HuH-7 (cell line): ENCODE data around the gene RAP1GDS1.
A peak's percentile ranks its signal among the peaks of the same experiment; 100 is the strongest.
"Not testable (repeated sequence)": the region's sequence is repeated elsewhere in the genome, so short reads cannot be mapped to it uniquely, and the experiment has no call there.

Experiments used
- DNase-seq: peaks from one replicate; pipeline ENCODE4 v3.0.0; 2011; ENCODE audit warnings: low spot score

The RAP1GDS1 gene

DNA sequence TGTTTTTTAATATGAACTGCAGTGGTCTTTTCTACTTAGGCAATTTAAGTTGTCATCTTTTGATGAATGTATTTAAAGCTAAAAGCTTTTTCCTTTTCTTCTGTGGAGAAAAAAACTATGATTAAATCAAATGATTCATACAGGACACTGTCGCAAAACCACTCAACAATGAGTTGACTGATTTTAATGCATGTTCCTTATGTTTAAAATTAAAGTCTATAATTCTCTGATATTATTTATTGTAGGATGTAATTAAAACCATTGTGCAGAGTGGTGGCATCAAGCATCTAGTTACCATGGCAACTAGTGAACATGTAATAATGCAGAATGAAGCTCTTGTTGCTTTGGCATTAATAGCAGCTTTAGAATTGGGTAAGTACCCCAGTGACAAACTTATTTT lies 172.5 kb downstream of the RAP1GDS1 start:
- no peak for DNase-seq

GRCh38 chr4:98434816-98435215 lies 173.6 kb downstream of the RAP1GDS1 start:
- DNase-seq, result no peak

DNA sequence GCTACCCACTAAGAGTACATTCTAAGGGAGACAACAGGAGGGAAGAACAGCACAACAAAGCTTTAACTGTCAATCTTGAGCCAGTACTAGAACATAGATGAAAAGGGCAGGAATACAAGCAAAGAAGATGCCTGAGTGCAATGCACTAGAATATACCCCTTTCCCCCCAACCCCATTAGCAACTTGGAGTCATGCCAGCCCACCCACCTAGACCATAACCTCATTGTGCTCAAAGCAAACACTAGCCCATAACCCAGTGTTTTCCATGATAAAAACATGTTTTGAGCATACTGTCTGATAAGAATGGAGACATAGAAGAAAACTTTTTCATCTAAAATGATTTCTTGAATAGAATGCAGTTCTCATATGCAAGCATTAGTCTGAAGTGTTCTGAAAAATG lies 183.2 kb downstream of the RAP1GDS1 start:
- no peak for DNase-seq

GRCh38 chr4:98446499-98447375 lies 185.6 kb downstream of the RAP1GDS1 start:
- DNase-seq, result no peak

GRCh38 chr4:98447648-98448047 lies 186.5 kb downstream of the RAP1GDS1 start:
- no peak for DNase-seq

DNA sequence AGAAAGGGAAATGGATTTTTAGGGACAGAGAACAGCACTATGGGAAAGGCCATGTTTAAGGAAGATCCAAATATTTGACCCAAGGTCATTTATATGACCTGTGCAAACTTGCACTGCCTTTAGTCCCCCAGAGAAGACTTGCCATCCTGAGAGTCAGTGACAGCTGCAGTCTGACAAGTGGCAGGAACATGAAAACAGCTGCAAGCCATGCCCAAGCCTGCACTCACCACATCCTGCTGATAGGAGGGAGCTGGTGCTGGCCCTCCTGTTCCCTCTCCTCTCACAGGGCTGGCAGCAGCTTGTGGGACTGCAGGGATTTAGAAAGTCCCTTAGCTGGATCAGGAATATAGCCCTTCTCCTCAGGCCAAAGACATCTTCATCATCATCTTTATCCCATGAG lies 187.7 kb downstream of the RAP1GDS1 start:
- DNase-seq, result no peak

DNA sequence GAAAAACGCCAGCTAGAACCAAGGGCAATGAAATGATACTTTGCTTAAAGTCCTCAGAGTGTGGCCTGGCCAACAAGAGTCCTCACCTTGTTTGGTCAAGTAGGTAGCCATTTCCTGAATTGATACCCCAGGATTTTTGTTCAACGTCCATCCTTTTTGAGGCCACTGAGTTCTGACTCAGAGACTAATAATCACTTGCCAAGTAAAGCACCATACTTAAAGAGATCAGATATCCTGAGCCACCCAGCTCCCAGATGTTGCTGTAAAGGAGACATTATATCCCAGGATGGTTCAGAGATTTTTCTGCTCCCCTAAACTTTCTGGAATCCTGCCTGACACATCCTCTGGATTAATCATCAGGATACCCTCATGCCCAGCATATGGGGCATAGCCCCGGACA lies 190.9 kb downstream of the RAP1GDS1 start:
- no peak for DNase-seq

DNA sequence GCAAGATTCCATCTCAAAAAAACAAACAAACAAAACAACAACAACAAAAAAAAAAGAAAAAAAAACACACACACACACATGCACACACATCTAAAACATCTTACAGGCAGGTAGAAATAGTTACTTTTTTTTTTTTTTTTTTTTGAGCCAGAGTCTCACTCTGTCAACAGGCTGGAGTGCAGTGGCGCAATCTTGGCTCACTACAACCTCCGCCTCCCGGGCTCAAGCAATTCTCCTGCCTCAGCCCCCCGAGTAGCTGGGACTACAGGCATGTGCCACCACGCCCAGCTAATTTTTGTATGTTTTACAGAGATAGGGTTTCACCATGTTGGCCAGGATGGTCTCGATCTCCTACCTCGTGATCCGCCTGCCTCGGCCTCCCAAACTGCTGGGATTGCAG lies 196.2 kb downstream of the RAP1GDS1 start:
- DNase-seq, result not testable (repeated sequence)

GRCh38 chr4:98461121-98461865 lies 200.1 kb downstream of the RAP1GDS1 start:
- DNase-seq, result not testable (repeated sequence)

- no peak for DNase-seq
Measured at GRCh38 chr4:98462487-98462886, 201.3 kb downstream of the RAP1GDS1 start.

DNA sequence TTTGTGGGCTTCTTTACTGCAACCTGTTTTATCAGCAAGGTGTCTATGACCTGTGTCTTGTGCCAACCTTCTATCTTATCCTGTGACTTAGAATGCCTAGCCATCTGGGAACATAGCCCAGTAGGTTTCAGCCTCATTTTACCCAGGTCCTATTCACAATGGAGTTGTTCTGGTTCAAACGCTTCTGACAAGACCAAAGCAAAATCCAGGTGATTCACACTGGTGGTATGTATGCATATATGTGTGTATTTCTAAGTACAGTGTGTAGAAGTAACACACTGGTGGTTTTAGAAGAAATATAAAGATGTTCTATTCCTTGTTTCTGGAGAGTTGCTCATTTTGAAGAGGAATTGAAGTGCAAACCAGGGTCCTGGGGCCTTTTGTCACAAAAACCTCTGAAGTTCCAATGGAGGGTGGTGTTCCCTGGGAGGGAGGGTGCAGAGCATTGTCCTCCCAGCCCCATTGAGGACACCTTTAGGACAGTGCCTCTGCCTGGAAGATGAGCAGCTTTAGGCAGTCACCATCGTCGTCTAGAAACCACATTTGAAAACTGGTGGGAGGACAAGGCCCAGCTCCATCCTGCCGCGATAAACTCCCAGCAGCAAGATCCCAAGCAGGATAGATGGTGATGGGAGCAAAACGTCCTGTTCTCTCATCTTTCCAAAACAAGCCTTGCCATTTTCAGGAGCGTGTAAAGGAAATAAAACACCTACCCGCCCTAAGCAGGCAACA lies 205.8 kb downstream of the RAP1GDS1 start:
- no peak for DNase-seq

DNA sequence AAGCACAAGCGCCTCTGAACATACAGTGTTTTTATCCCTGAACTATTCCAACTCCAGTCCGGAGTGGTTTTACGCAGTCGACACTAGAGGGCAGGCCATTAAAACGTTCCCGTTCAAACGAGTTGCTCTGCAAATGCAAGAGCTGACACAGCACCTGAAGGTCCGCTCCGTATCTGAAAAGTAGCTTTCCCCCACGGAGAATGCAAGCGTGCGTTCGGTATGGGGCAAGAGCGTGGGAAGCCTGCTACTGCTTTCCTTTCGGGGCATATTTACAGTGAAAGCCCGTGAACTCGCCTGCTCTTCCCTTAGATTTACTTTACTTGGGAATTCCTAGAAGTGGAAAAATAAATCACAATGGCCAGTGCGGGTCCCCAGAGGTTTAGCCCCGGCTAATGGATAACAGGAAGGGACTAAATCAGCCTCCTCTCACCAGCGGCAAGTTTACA lies 206.5 kb downstream of the RAP1GDS1 start:
- peak; percentile 61 for DNase-seq

DNA sequence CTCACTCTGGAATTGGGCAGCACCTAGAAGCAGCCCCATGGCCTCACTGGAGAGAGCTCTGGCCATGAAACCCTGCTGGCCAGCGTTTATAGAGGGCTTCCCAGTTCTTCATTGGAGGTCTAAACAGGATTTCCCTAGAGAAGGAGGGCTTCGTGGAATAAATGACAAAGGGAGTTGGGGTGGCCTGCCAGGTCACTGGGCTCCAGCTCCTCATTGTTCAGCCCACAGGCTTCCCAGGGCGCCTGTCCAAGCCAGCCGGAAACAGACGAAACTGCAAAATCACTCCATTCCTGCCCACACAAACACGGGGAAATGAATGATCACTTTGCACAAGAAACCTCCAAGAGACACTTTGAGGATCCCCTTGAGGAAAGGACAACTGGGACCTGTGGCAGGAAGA lies 207.5 kb downstream of the RAP1GDS1 start:
- no peak for DNase-seq

GRCh38 chr4:98469771-98470170 lies 208.6 kb downstream of the RAP1GDS1 start:
- DNase-seq, result no peak

DNA sequence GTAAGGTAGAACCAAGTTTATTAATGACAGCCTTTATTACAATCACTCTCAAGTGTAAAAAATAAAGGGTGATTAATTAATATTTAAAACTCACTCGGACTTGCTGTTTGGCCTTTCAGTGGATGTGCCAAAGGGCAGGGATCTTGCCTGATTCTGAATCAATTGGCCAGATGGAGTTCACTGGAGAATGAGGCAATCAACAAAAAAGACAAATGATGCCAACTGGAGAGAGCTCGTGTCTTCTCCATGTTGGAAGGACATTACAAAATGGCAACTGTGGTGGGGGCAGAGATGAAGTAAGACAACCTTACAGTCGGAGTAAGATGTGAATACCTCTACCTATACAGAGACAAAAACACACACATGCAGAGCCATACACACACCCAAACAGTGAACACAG lies 209.2 kb downstream of the RAP1GDS1 start:
- no peak for DNase-seq

DNA sequence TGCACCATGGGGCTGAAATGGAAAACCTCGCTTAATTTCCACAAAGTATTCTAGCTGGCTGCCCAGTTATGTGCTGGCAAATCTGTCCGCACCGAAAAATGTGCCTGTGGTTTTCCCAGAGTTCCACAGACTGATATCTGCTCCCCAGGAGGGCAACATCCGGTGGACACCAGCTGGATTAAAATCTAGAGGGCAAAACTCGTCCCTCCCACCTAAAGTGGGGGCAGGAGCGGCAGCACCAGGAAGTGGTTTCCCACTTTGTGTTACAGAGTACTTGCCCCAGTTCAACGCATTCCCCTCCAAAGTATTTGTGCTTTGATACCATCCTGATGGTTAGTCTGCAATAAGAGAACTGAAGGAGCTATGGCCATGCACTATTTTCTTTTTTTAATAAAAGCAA lies 209.6 kb downstream of the RAP1GDS1 start:
- no peak for DNase-seq

GRCh38 chr4:98473046-98473445 lies 211.9 kb downstream of the RAP1GDS1 start:
- no peak for DNase-seq

- DNase-seq, result no peak
Measured at GRCh38 chr4:98474408-98474844, 213.2 kb downstream of the RAP1GDS1 start.

- no peak for DNase-seq
Measured at GRCh38 chr4:98476891-98477290, 215.7 kb downstream of the RAP1GDS1 start.

- not testable (repeated sequence) for DNase-seq
Measured at GRCh38 chr4:98479590-98479989, 218.4 kb downstream of the RAP1GDS1 start.

GRCh38 chr4:98480535-98480934 lies 219.4 kb downstream of the RAP1GDS1 start:
- DNase-seq, result no peak

DNA sequence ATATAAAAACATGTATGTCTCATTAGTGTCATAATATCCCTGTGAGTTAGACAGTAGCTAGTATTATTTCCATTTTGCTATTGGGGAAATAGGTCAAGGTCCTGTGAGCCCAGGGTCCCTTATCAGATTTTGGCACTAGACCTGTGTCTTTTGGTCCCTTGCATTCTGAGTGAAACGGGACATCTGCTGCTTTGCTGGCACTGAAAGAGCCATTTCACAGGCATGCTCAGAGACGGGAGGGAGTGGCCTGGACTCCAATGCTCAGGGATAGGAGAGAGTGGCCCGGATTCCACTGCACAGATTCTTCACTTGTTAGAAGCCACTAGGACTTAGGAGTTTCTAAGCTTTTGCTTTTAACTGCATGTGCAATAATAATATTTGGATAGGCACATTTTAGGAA lies 220.0 kb downstream of the RAP1GDS1 start:
- DNase-seq, result no peak

DNA sequence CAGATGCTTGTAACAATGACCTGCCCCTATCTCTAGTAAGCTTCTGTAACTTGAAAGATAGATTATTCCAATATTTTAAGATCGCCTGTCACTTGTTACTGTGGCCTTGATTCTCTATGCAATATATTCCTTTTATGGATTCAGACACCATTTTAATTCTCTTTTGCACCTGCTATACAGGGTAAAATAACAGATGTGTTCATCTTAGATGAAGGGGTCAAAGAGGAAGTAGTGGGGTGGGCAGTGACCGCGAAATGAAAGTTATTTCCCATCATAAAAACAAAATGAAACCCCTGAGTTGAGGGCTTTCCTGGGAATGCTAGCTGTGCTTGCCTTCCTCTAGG lies 221.3 kb downstream of the RAP1GDS1 start:
- DNase-seq, result no peak
